Esophagus squamous epithelium (tissue), 5 donors: ENCODE results near the gene ZCCHC7. TPM values are rescaled to one million over a fixed set of nuclear protein-coding genes. Genes with fewer than 3 reads are reported as not detected.

ENCODE experiments used
- DNase-seq: peaks from one replicate; lab custom pipeline; 2025; lab: John Stamatoyannopoulos, UW
- H3K27ac ChIP-seq, 4 donors: fragments of 200-600 bp; sonication (generic); one replicate each; pipeline ENCODE4 v1.5.1; 2016 to 2019; ENCODE audit warnings: mild to moderate bottlenecking in 1 of 4
- H3K27me3 ChIP-seq, 4 donors: fragments of 200-600 bp; sonication (generic); 1 replicate in 3 of 4; 2 replicates in 1 of 4; pipeline versions ENCODE4 v1.5.1 to v1.6.0; 2017 to 2021; ENCODE audit warnings: antibody characterized with exemption in 1 of 4
- H3K36me3 ChIP-seq, 3 donors: fragments of 200-600 bp; sonication (generic); one replicate each; pipeline ENCODE4 v1.5.1; 2016 to 2019
- H3K4me1 ChIP-seq, 3 donors: fragments of 200-600 bp; sonication (generic); one replicate each; pipeline ENCODE4 v1.5.1; 2017 to 2019
- H3K4me3 ChIP-seq, 4 donors: fragments of 200-600 bp; sonication (generic); 1 replicate in 3 of 4; 2 replicates in 1 of 4; pipeline ENCODE4 v1.5.1; 2016 to 2019; ENCODE audit warnings: mild to moderate bottlenecking in 2 of 4, moderate library complexity in 1 of 4
- H3K9me3 ChIP-seq, 3 donors: fragments of 200-600 bp; sonication (generic); one replicate each; pipeline ENCODE4 v1.5.1; 2016 to 2019
- POLR2A ChIP-seq, 4 donors: fragments of 450-650 bp; IDR thresholded peaks; one replicate each; pipeline ENCODE4 v1.6.1; 2017; ENCODE audit warnings: antibody characterized with exemption in 4 of 4, mild to moderate bottlenecking in 4 of 4, moderate library complexity in 3 of 4
- WGBS, 2 donors: methylation state at CpG; one replicate each; pipeline ENCODE4 v1.1.5; 2018; 5-methylcytosine and 5-hydroxymethylcytosine counted together
- intact Hi-C: fragments of 100-400 bp; cut with DNase I; formaldehyde crosslinking; loops from one replicate; pipeline ENCODE4 v1.15.0; 2022
- total RNA-seq, 4 donors: library from RNA; depleted of rRNA; stranded (reverse); fragments of >200 nt; gene quantifications; one replicate each; pipeline ENCODE4 v1.1.0, GENCODE V29; 2016
- TF ChIP-seq, protein P1 (sequence below), 6 experiments: fragments of 450-650 bp in 4 of 6; fragments of 200-600 bp in 2 of 6; sonication (generic) in 2 of 6; IDR thresholded peaks; one replicate each; pipeline ENCODE4 v1.5.1; 2016 to 2019; ENCODE audit warnings: antibody characterized with exemption in 6 of 6, mild to moderate bottlenecking in 4 of 6, moderate library complexity in 4 of 6
- donor health status: DM: yes; HTN: yes; CAD: no.

Gene ZCCHC7
- total RNA-seq, 4 donors from 2014 or later: 6.1 to 21.6 (median 13.0) TPM

DNA sequence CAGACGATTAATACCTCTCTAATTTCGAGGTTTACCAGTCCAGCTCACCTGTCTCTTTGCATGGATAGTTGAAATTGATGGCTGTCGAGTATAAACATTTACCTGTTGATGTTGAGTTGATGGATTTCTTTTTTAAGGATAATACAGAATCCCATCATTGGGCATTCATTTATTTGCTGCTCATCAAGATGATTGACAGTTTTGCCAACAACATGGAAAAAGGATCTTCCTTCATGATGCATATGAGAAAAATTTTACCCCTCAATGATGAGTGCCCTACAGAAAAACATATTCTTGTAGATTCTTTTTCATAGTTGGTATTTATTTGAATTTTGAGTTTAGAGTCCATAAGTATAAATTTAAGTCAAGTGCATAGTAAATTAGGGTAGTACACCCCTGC is 59.2 kb downstream of the ZCCHC7 start:
- no peak overlapping the region for H3K4me3 ChIP-seq
- intact Hi-C loops: no loop called here
- peaks cover 0 to 11% (median 0%) of the 10 kb centered on the region in 3 donors for H3K36me3 ChIP-seq
- no peak overlapping the region for H3K27ac ChIP-seq
- no peak for DNase-seq
- no peaks in the 10 kb centered on the region for H3K4me1 ChIP-seq
- no peaks in the 10 kb centered on the region for H3K9me3 ChIP-seq
- H3K27me3 ChIP-seq: no peaks in the 10 kb centered on the region
- WGBS, 2 donors: 77 to 95% methylated on average over 3 of the region's 3 CpGs
- TF ChIP-seq POLR2A (IDR thresholded peaks at IDR 0.05): no peak
- TF ChIP-seq, protein P1, sequence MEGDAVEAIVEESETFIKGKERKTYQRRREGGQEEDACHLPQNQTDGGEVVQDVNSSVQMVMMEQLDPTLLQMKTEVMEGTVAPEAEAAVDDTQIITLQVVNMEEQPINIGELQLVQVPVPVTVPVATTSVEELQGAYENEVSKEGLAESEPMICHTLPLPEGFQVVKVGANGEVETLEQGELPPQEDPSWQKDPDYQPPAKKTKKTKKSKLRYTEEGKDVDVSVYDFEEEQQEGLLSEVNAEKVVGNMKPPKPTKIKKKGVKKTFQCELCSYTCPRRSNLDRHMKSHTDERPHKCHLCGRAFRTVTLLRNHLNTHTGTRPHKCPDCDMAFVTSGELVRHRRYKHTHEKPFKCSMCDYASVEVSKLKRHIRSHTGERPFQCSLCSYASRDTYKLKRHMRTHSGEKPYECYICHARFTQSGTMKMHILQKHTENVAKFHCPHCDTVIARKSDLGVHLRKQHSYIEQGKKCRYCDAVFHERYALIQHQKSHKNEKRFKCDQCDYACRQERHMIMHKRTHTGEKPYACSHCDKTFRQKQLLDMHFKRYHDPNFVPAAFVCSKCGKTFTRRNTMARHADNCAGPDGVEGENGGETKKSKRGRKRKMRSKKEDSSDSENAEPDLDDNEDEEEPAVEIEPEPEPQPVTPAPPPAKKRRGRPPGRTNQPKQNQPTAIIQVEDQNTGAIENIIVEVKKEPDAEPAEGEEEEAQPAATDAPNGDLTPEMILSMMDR (IDR thresholded peaks at IDR 0.05): no peak

DNA sequence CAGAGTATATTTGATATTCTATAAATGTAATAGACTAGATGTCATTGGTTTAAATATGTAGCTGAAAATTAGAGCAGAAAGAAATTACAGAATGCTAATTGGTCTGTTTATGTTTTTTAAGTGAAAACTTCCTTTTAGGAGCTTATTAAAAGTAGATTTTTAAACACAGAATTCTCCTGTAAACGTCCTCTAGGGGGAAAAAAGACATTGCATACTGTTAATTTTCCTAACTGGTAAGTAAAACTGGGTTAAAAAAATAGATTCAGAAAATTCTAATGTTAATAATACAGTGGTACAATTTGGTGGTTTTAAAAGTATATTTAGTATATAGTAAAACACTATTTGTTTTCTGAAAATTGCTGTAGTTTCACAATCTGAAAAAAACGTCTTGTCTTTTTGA is 59.8 kb downstream of the ZCCHC7 start:
- H3K4me1 ChIP-seq: no peaks in the 10 kb centered on the region
- 66 to 79% methylated on average over 2 of the region's 2 CpGs for WGBS, 2 donors
- H3K9me3 ChIP-seq: no peaks in the 10 kb centered on the region
- H3K27me3 ChIP-seq: no peaks in the 10 kb centered on the region
- H3K27ac ChIP-seq: no peak overlapping the region
- no peak overlapping the region for H3K4me3 ChIP-seq
- TF ChIP-seq, protein P1 (IDR thresholded peaks at IDR 0.05): no peak
- no peak for TF ChIP-seq POLR2A (IDR thresholded peaks at IDR 0.05)
- DNase-seq: no peak
- intact Hi-C loops: no loop called here
- peaks cover 0 to 10% (median 0%) of the 10 kb centered on the region in 3 donors for H3K36me3 ChIP-seq

DNA sequence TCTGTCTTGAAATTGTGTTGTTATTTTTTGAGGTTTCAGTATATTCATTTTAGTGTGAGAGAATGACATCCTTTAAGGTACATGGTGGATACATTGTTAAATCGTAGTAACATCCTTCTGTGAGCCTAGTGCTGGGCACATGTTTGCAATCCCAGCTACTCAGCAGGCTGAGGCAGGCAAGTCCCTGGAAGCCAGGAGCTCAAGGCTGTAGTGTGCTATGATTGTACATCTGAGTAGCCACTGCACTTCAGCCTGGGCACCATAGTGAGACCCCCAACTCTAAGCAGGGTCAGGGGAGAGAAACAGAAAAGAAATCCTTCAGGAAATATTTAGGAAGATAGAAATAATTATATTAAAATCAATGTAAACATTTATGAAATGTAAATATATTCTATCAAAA is 62.3 kb downstream of the ZCCHC7 start:
- WGBS, 2 donors: 85 to 87% methylated on average over 1 of the region's 1 CpG
- intact Hi-C loops: no loop called here
- TF ChIP-seq, protein P1 (IDR thresholded peaks at IDR 0.05): no peak
- TF ChIP-seq POLR2A (IDR thresholded peaks at IDR 0.05): no peak

DNA sequence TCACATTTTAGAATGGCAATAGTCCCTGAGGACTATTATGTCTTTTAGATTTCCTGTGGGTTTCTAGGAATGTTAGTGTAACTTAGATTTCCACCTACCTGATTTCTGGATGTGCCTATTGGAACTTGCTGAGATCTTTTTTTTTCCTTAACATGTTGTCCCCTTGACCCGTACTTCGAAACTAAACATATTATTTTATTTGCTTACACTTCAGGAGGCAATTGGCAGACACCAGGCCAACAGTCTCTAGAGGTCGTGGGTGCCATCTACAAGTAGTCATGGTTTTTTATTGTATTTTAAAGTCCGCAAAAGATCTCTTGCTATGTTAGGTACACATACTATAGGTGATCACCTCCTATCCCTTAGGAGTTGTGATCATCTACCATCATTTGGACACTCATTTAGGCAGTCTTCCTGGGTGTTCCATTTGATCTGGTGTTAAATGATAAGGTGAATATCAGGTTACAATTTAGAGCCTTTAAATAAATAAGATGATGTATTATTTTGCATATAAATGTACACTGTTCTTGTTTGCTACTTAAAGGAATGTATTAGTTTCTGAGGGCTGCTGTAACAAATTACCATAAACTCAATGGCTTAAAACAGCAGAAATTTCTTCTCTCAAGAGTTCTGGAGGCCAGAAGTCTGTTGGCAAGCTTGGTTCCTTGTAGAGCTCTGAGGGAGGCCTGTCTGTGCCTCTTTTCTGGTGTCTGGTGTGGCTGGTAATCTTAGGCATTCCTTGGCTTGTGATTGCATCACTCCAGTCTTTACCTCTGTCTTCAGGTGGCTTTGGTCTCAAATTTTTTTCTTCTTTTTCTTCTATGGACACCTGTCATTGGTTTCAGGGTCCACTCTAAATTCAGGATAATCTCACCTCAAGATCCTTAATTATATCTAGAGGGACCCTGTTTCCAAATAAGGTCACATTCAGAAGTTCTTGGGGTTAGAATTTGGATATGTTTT is 64.8 kb downstream of the ZCCHC7 start:
- H3K4me3 ChIP-seq: no peak overlapping the region
- peaks cover 0 to 18% (median 0%) of the 10 kb centered on the region in 3 donors for H3K36me3 ChIP-seq
- TF ChIP-seq, protein P1 (IDR thresholded peaks at IDR 0.05): no peak
- TF ChIP-seq POLR2A (IDR thresholded peaks at IDR 0.05): no peak
- 92 to 95% methylated on average over 4 of the region's 4 CpGs for WGBS, 2 donors
- intact Hi-C loops: no loop called here
- H3K27ac ChIP-seq: no peak overlapping the region
- H3K27me3 ChIP-seq: no peaks in the 10 kb centered on the region
- no peaks in the 10 kb centered on the region for H3K4me1 ChIP-seq
- no peaks in the 10 kb centered on the region for H3K9me3 ChIP-seq
- DNase-seq: no peak

More for the DNA sequence above, 62.3 kb downstream of the ZCCHC7 start:
- Histone ChIP-seq H3K36me3 (peaks cover 0 to 5% (median 0%) of the 10 kb centered on the region in 3 donors), H3K27me3 (no peaks in the 10 kb centered on the region), H3K9me3 (no peaks in the 10 kb centered on the region), H3K4me3 (no peak overlapping the region), H3K4me1 (no peaks in the 10 kb centered on the region), H3K27ac (no peak overlapping the region)
- DNase-seq: no peak

DNA sequence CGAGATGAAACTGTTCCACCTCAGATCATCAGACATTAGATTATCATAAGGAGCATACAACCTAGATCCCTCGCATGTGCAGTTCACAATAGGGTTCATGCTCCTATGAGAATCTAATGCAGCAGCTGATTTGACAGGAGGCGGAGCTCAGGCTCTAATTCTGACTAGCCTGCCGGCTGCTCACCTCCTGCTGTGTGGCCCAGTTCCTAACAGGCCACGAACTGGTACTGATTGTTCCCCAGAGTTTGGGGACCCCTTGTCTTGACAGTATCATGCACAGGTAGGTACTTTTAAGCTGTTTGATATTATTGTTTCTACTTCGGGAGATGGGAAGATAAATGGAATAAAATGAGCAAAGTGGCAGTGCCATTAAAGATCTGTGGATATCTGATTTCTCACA is 66.9 kb downstream of the ZCCHC7 start:
- WGBS, 2 donors: 83 to 87% methylated on average over 5 to 6 of the region's 6 CpGs
- Histone ChIP-seq H3K36me3 (peaks cover 0 to 22% (median 0%) of the 10 kb centered on the region in 3 donors), H3K4me1 (no peaks in the 10 kb centered on the region), H3K4me3 (no peak overlapping the region), H3K9me3 (no peaks in the 10 kb centered on the region), H3K27ac (no peak overlapping the region), H3K27me3 (no peaks in the 10 kb centered on the region)
- DNase-seq: no peak
- intact Hi-C loops: no loop called here
- no peak for TF ChIP-seq POLR2A (IDR thresholded peaks at IDR 0.05)
- TF ChIP-seq, protein P1 (IDR thresholded peaks at IDR 0.05): no peak
